Ectodermal cell (in vitro differentiated cells): ENCODE measurements around the gene SEPTIN1.
"Not testable (repeated sequence)": the region's sequence is repeated elsewhere in the genome, so short reads cannot be mapped to it uniquely, and the experiment has no call there.

Experiments
- H3K27ac ChIP-seq: 2 replicates; pipeline ENCODE4 v1.7.0; 2013; ENCODE audit warnings: mild to moderate bottlenecking, low read depth, low read length; ENCODE audit not compliant: insufficient read depth, poor library complexity, severe bottlenecking
- H3K27me3 ChIP-seq: 2 replicates; pipeline ENCODE4 v1.7.0; 2013; ENCODE audit warnings: mild to moderate bottlenecking, low read length; ENCODE audit not compliant: insufficient read depth, control insufficient read depth, poor library complexity, severe bottlenecking
- H3K36me3 ChIP-seq: one replicate; pipeline ENCODE4 v1.7.0; 2013; ENCODE audit warnings: low read length; ENCODE audit not compliant: control insufficient read depth, insufficient read depth
- H3K4me1 ChIP-seq: one replicate; pipeline ENCODE4 v1.7.0; 2013; ENCODE audit warnings: low read length; ENCODE audit not compliant: control insufficient read depth, insufficient read depth
- H3K4me3 ChIP-seq: 2 replicates; pipeline ENCODE4 v1.7.0; 2013; ENCODE audit warnings: low read depth, low read length, control low read depth; ENCODE audit not compliant: insufficient read depth
- H3K9me3 ChIP-seq: 2 replicates; pipeline ENCODE4 v1.7.0; 2013; ENCODE audit warnings: mild to moderate bottlenecking, low read length, moderate library complexity; ENCODE audit not compliant: control insufficient read depth
- WGBS, 2 experiments: methylation state at CpG; one replicate each; pipeline ENCODE4 v1.1.7; 2013; ENCODE audit warnings: missing lambda C conversion rate in 2 of 2; 5-methylcytosine and 5-hydroxymethylcytosine counted together

SEPTIN1 gene

DNA sequence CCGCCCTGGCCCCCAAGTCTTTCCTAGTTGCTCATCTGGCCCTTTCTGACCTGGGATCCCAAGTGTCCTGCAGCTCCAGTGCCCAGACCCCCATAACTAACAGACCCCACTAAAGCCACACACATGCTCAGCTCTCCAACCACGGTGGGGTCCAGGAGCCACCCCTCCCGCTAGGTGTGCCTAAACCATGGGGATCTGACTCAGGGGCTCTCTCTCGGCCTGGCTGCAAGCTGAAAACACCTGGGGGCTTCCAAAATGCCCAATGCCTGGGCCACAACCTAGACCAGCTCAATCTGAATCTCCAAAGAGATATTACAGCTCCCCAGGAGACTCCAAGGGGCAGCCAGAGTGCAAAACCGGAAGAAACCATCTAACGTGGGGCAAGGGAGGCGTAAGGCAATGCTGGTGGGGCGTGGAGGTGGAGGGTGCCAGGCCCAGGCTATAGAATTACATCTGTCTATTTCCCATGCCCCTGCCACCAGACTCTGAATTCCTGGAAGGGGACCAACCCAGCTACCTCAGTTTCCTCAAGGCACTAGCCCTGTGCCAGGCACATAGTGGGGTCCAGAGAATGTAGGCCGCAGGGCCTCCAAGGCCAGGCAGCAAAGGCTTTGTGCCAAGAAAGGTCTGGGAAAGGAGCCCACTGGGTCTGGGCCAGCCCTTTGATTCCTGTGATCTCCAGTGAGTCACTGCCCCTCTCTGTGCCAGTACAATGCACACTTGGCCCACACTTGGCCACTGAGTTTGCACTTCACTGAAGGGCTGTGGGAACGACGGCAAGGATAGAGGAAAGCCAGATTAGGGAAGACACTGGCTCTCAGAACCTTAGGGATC lies 30.6 kb downstream of the SEPTIN1 start:
- Histone ChIP-seq H3K36me3 (peaks cover 32% of the 10 kb centered on the region), H3K27me3 (no peaks in the 10 kb centered on the region), H3K9me3 (no peaks in the 10 kb centered on the region), H3K4me1 (no peaks in the 10 kb centered on the region), H3K4me3 (no peak overlapping the region), H3K27ac (no peak overlapping the region)
- 95% methylated on average over 11 of the region's 11 CpGs for WGBS, 2 experiments

DNA sequence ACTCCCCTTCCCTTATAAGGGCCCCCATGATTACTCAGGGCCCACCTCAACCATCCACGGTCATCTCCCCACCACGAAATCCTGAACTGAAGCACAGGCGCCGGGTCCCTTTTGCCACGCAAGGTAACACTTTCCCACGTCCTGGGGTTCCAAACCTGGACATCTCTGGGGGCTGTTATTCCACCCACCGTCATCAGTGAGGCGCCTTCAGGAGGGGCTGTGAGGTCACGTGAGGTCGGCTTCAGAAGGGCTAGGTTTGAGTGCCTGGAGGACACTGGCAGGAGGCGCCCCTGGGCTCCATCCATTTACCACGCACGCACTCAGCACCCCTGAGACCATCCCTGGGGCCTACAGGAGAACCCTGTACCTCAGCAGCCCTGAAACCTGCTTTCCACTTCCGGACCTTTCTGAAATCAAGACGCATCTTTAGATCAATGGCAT lies 31.3 kb downstream of the SEPTIN1 start:
- peaks cover 32% of the 10 kb centered on the region for H3K36me3 ChIP-seq
- WGBS, 2 experiments, result 95 to 96% methylated on average over 15 of the region's 15 CpGs
- H3K4me3 ChIP-seq, result no peak overlapping the region

DNA sequence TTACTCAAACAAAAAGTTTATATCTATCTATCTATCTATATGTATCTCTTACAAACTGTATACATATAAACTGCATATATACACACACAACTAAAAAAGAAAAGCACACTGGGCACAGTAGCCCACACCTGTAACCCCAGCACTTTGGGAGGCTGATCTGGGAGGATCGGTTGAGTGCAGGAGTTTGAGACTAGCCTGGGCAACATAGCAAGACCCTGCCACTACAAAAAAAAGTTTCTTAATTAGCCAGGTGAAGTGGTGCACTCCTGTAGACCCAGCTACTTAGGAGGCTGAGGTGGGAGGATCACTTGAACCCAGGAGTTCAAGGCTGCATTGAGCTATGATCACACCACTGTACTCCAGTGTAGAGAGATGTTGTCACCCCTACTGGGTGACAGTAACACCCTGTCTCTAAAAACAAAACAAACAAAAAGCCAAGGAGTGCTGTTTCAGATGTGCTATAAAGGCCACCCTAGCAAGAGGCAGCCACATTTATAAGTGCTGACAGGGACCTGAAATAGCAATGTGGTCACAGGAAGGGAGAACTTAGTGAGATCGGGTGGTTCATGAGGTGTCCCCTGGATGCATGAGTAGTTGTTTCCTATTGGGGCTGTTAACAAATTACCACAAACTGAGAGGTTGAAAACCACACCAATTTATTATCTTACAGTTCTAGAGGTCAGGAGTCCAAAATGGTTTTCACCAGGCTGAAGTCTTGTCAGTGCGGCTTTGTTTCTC lies 32.1 kb downstream of the SEPTIN1 start:
- Histone ChIP-seq H3K27me3 (no peaks in the 10 kb centered on the region), H3K4me3 (no peak overlapping the region), H3K36me3 (peaks cover 32% of the 10 kb centered on the region), H3K9me3 (no peaks in the 10 kb centered on the region), H3K4me1 (no peaks in the 10 kb centered on the region), H3K27ac (no peak overlapping the region)
- 94 to 96% methylated on average over 3 of the region's 3 CpGs for WGBS, 2 experiments

More for the DNA sequence above, 31.3 kb downstream of the SEPTIN1 start:
- no peaks in the 10 kb centered on the region for H3K4me1 ChIP-seq
- no peaks in the 10 kb centered on the region for H3K9me3 ChIP-seq
- H3K27me3 ChIP-seq, result no peaks in the 10 kb centered on the region
- H3K27ac ChIP-seq, result no peak overlapping the region

DNA sequence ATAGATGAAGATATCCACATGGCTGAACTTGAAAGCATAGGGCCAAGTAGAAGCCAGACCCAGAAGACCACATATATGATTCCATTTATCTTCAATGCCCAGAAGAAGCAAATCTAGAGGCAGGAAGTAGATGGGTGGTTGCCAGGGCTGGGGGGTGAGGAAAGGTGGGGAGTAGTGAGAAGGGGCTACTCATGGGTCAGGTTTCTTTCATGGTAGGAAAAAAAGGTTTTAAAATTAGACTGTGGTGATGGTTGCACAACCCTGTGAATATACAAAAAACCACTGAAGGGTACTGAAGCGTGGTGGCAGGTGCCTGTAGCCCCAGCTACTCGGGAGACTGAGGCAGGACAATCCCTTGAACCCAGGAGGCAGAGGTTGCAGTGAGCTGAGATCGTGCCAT lies 32.7 kb downstream of the SEPTIN1 start:
- peaks cover 32% of the 10 kb centered on the region for H3K36me3 ChIP-seq
- H3K9me3 ChIP-seq, result no peaks in the 10 kb centered on the region
- no peak overlapping the region for H3K27ac ChIP-seq
- H3K27me3 ChIP-seq, result no peaks in the 10 kb centered on the region
- 97 to 98% methylated on average over 3 of the region's 3 CpGs for WGBS, 2 experiments
- no peak overlapping the region for H3K4me3 ChIP-seq
- H3K4me1 ChIP-seq, result no peaks in the 10 kb centered on the region

DNA sequence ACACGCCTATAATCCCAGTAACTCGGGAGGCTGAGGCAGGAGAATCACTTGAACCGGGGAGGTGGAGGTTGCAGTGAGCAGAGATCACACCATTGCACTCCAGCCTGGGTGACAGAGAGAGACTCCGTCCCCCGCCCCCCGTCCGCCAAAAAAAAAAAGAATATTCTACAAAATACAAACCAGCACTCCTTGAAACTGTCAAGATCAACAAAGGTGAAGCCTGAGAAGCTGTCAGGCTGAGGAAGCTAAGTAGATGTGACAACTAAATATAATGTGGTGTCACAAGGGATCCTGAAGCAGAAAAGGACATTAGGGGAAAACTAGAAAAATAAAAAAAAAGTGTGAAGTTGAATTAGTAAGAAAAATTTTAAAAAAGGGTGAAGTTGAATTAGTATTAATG lies 33.4 kb downstream of the SEPTIN1 start:
- Histone ChIP-seq H3K4me3 (no peak overlapping the region), H3K27ac (no peak overlapping the region), H3K4me1 (no peaks in the 10 kb centered on the region), H3K27me3 (no peaks in the 10 kb centered on the region), H3K36me3 (peaks cover 32% of the 10 kb centered on the region), H3K9me3 (no peaks in the 10 kb centered on the region)
- WGBS, 2 experiments, result 98 to 99% methylated on average over 6 to 7 of the region's 7 CpGs

DNA sequence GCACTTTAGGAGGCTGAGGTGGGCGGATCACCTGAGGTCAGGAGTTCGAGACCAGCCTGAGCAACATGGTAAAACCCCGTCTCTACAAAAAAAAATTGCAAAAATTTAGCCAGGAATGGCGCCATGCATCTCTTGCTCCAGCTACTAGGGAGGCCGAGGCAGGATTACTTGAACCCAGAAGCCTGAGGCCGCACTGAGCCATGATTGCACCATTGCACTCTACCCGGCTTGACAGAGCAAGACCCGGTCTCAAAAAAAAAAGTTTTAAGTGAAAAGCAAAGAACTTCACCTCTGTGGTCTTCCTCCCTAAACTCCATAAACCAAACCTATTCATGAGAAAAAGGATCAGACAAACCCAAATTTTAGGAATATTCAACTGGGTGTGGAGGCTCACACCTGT lies 34.2 kb downstream of the SEPTIN1 start:
- H3K9me3 ChIP-seq, result no peaks in the 10 kb centered on the region

DNA sequence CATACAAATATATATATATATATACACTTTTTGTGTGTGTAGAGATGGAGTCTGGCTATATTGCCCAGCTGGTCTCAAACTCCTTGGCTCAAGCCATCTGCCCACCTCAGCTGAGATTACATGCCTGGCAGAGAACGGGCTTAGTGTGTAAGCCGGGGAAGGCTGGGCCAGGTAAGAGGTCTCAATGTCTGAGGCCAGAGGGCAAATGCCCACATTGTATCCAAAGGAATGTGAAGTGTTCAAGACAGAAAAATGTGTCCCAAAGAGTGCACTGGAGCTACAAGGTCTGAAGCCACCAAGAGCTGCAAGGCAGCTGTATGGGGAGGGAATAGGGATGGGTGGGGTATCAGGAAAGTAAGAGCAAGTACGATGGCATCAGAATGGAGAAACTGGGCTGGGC lies 36.1 kb downstream of the SEPTIN1 start:
- Histone ChIP-seq H3K27me3 (no peaks in the 10 kb centered on the region), H3K4me3 (no peak overlapping the region), H3K27ac (no peak overlapping the region), H3K9me3 (no peaks in the 10 kb centered on the region), H3K4me1 (no peaks in the 10 kb centered on the region), H3K36me3 (peaks cover 7% of the 10 kb centered on the region)
- WGBS, 2 experiments, result 89 to 95% methylated on average over 3 of the region's 3 CpGs

More for the DNA sequence above, 34.2 kb downstream of the SEPTIN1 start:
- WGBS, 2 experiments, result 93% methylated on average over 8 of the region's 8 CpGs
- no peaks in the 10 kb centered on the region for H3K27me3 ChIP-seq
- H3K4me3 ChIP-seq, result no peak overlapping the region
- H3K4me1 ChIP-seq, result no peaks in the 10 kb centered on the region
- peaks cover 24% of the 10 kb centered on the region for H3K36me3 ChIP-seq
- no peak overlapping the region for H3K27ac ChIP-seq

DNA sequence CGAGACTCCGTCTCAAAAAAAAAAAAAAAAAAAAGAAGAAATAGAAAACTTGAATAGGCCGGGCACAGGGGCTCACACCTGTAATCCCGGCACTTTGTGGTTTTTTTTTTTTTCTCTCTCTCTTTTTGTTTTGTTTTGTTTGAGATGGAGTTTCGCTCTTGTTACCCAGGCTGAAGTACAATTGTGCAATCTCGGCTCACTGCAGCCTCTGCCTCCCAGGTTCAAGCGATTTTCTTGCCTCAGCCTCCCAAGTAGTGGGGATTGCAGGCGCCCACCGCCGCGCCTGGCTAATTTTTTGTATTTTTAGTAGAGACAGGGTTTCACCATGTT lies 38.9 kb downstream of the SEPTIN1 start:
- not testable (repeated sequence) for H3K27ac ChIP-seq, H3K9me3 ChIP-seq, H3K4me3 ChIP-seq, H3K36me3 ChIP-seq, H3K4me1 ChIP-seq, H3K27me3 ChIP-seq
- 92 to 97% methylated on average over 11 of the region's 11 CpGs for WGBS, 2 experiments

DNA sequence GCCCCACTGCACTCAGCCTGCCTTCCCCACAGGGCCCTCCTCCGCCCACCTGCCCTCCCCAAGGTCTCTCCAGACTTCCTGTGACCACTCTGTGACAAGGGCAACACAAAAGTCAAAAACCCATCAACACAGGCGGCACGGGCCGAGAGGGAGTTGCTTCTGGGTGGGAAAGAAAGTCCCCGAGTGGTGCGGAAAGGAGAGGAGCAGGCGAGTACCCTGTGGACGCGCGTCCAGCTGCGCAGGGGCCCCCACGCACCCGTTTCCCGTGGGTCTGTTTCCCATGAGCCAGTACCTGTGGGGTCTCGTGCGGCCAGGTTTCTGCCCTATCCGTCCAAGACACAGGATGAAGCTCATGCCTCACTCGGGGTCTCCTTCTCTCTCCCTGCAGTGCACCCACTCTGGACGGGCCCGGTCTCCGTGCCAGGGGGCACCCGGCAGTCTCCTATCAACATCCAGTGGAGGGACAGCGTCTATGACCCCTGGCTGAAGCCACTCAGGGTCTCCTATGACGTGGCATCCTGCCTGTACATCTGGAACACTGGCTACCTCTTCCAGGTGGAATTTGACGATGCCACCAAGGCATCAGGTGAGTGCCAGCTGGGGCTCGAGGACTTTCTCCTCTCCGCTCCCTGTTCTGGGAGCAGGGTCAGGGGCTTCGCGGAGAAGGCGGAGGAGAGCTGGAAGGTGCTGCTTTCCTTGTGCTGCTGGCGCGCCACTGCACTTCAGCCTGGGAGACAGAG lies 39.4 kb downstream of the SEPTIN1 start:
- Histone ChIP-seq H3K27ac (no peak overlapping the region), H3K9me3 (no peaks in the 10 kb centered on the region), H3K4me1 (no peaks in the 10 kb centered on the region), H3K4me3 (no peak overlapping the region), H3K36me3 (no peaks in the 10 kb centered on the region), H3K27me3 (no peaks in the 10 kb centered on the region)
- WGBS, 2 experiments, result 95 to 96% methylated on average over 32 of the region's 32 CpGs

DNA sequence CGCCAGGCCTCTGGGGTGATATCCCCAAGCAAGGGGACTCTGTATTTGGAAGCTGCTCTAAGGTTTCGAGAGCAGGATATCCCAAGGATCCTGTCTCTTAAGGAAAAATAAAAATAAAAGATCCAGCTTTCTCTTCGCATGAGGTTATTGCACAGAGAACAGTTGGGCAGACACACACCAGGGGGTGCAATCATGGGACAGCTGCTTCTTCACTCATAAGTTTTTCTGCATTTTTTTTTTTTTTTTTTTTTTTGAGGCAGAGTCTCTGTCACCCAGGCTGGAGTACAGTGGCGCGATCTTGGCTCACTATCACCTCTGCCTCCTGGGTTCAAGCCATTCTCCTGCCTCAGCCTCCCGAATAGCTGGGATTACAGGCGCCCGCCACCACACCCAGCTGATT lies 40.4 kb downstream of the SEPTIN1 start:
- WGBS, 2 experiments, result 92 to 95% methylated on average over 8 of the region's 8 CpGs
- H3K4me1 ChIP-seq, H3K4me3 ChIP-seq, H3K27ac ChIP-seq, H3K27me3 ChIP-seq, H3K9me3 ChIP-seq, H3K36me3 ChIP-seq: not testable (repeated sequence)
